Measurements from ENCODE around the gene NR6A1.

DNA sequence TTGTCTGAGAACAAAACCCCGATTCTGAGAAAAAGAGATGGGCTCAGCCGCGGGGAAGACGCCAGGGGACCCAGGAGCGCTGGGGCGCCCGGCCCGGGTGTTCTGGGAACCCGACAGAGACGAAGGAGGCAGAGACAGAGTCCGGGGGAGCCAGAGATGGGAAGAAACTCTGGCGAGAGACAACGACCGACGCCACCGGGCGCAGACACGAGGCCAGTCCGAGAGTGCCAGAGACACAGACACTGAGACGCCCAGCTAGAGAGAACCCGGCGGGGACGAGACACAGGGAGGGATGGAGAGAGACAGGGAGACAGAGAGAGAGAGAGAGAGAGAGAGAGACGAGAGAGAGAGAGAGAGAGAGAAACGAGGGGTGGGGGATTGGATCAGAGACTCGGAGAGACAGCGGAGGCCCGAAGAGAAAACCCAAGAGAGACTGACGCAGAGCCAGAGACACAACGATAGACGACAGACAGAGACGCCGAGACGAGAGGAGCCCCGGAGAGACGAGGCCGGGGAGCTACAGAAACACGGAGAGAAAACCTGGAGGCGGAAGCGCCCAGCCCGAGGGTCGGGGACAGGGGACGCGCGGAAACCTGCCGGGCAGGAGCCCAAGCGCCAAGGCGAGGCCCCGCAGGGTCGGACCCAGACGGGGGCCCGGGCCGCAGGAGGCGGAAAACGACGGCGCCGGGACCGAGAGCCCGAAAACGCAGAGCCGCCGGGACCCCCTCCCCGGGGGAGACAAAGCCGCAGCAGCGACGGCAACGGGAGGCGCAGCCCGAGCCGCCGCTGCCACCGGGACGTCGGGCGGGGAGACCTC lies 267.2 kb downstream of the NR6A1 start:
- TF ChIP-seq, protein P1, sequence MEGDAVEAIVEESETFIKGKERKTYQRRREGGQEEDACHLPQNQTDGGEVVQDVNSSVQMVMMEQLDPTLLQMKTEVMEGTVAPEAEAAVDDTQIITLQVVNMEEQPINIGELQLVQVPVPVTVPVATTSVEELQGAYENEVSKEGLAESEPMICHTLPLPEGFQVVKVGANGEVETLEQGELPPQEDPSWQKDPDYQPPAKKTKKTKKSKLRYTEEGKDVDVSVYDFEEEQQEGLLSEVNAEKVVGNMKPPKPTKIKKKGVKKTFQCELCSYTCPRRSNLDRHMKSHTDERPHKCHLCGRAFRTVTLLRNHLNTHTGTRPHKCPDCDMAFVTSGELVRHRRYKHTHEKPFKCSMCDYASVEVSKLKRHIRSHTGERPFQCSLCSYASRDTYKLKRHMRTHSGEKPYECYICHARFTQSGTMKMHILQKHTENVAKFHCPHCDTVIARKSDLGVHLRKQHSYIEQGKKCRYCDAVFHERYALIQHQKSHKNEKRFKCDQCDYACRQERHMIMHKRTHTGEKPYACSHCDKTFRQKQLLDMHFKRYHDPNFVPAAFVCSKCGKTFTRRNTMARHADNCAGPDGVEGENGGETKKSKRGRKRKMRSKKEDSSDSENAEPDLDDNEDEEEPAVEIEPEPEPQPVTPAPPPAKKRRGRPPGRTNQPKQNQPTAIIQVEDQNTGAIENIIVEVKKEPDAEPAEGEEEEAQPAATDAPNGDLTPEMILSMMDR (IDR thresholded peaks at IDR 0.05), result no peak
- TF ChIP-seq POLR2A (IDR thresholded peaks at IDR 0.05), result no peak
